ENCODE measurements around the gene SPACA5B. TPM values are rescaled to one million over a fixed set of nuclear protein-coding genes. Genes with fewer than 3 reads are reported as not detected.

The SPACA5B gene
- polyA plus RNA-seq, 2 of the 4 experiments (the other 2 are of a cell fraction) = not detected

DNA sequence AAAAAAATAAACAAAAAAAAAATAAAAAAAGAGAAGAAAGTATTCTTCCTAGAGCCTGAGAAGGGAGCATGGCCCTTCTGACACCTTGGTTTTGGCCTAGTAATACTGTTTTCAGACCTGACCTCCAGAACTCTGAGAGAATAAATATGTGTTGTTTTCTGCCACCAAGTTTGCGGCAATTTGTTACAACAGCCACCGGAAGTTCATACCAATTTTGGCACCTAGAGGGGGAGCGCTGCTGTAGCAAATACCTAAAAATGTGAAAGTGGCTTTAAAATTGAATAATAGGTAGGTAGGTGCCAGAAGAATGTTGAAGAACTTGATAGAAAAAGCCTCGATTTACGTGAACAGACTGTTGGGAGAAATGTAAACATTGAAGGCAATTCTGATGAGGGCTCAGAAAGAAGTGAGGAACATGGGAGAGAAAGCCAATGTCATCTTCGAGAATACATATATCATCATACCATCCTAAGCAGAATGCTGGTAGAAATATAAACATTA, 27.5 kb upstream of the SPACA5B start:
- ChIA-PET CTCF (no interaction called here), POLR2A (no interaction called here)
- WGBS (ENCODE audit: missing lambda C conversion rate) = 35% methylated on average over 6 of the region's 6 CpGs
- TF ChIP-seq MYC (IDR thresholded peaks at IDR 0.05; ENCODE audit: borderline replicate concordance, low read length) = no peak
- TF ChIP-seq SREBF2 (IDR thresholded peaks at IDR 0.05) = no peak
- TF ChIP-seq FOXS1 (CRISPR knock-in tag; IDR thresholded peaks at IDR 0.05) = no peak
- no peak for TF ChIP-seq CBX8 (IDR thresholded peaks at IDR 0.05)
- TF ChIP-seq MAZ (IDR thresholded peaks at IDR 0.05; ENCODE audit: borderline replicate concordance, low read depth, low read length) = no peak
- TF ChIP-seq ZFP36 (IDR thresholded peaks at IDR 0.05; ENCODE audit: borderline replicate concordance, partially characterized antibody) = no peak
- no peak for TF ChIP-seq MAFK (IDR thresholded peaks at IDR 0.05; ENCODE audit: partially characterized antibody)
- TF ChIP-seq RNF2 (IDR thresholded peaks at IDR 0.05; ENCODE audit: borderline replicate concordance, low read depth) = no peak
- TF ChIP-seq JUNB (IDR thresholded peaks at IDR 0.05) = no peak
- TF ChIP-seq, protein P1, sequence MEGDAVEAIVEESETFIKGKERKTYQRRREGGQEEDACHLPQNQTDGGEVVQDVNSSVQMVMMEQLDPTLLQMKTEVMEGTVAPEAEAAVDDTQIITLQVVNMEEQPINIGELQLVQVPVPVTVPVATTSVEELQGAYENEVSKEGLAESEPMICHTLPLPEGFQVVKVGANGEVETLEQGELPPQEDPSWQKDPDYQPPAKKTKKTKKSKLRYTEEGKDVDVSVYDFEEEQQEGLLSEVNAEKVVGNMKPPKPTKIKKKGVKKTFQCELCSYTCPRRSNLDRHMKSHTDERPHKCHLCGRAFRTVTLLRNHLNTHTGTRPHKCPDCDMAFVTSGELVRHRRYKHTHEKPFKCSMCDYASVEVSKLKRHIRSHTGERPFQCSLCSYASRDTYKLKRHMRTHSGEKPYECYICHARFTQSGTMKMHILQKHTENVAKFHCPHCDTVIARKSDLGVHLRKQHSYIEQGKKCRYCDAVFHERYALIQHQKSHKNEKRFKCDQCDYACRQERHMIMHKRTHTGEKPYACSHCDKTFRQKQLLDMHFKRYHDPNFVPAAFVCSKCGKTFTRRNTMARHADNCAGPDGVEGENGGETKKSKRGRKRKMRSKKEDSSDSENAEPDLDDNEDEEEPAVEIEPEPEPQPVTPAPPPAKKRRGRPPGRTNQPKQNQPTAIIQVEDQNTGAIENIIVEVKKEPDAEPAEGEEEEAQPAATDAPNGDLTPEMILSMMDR (IDR thresholded peaks at IDR 0.05) = no peak
- TF ChIP-seq PBX3 (IDR thresholded peaks at IDR 0.05) = no peak
- no peak for TF ChIP-seq EHMT2 (IDR thresholded peaks at IDR 0.05; ENCODE audit: low read depth)
- no peak for TF ChIP-seq NFE2L2 (conservative IDR thresholded peaks at IDR 0.05; ENCODE audit: low read length)
- TF ChIP-seq HES2 (IDR thresholded peaks at IDR 0.05) = no peak
- no peak for TF ChIP-seq EHF (CRISPR knock-in tag; IDR thresholded peaks at IDR 0.05)
- TF ChIP-seq JUN (IDR thresholded peaks at IDR 0.05) = no peak
- TF ChIP-seq NPAS2 (CRISPR knock-in tag; IDR thresholded peaks at IDR 0.05; ENCODE audit: borderline replicate concordance) = no peak
- TF ChIP-seq TP53 (CRISPR knock-in tag; IDR thresholded peaks at IDR 0.05) = no peak
- TF ChIP-seq MAX (IDR thresholded peaks at IDR 0.05) = no peak
- TF ChIP-seq EP300 (IDR thresholded peaks at IDR 0.05) = no peak
- Histone ChIP-seq H3K4me3 (no peak overlapping the region), H3K4me2 (no peak overlapping the region), H3K4me1 (no peaks in the 10 kb centered on the region), H3K9me3 (no peaks in the 10 kb centered on the region), H3K27ac (no peak overlapping the region)
- ATAC-seq (no peak), DNase-seq (ENCODE audit: low read depth in 1 of 2, low spot score in 1 of 2) (no peak), FAIRE-seq (no peak)

GRCh38 chrX:48107717-48108116, 22.7 kb upstream of the SPACA5B start:
- H3K4me1 ChIP-seq = no peaks in the 10 kb centered on the region
- ATAC-seq (no peak), FAIRE-seq (no peak), DNase-seq (ENCODE audit: low read depth in 1 of 2, low spot score in 1 of 2) (no peak)
- POLR2A ChIA-PET = no interaction called here
- CTCF ChIA-PET = no interaction called here
- H3K4me3 ChIP-seq = no peak overlapping the region
- WGBS (ENCODE audit: missing lambda C conversion rate) = 18% methylated on average over 6 of the region's 6 CpGs
- H3K9me3 ChIP-seq = no peaks in the 10 kb centered on the region
- H3K4me2 ChIP-seq = no peak overlapping the region
- TF ChIP-seq JUNB (IDR thresholded peaks at IDR 0.05) (no peak), HOXB5 (CRISPR knock-in tag; IDR thresholded peaks at IDR 0.05) (no peak), CHD2 (IDR thresholded peaks at IDR 0.05; ENCODE audit: low read length, partially characterized antibody) (no peak), NR3C1 (IDR thresholded peaks at IDR 0.05) (no peak), HEYL (CRISPR knock-in tag; IDR thresholded peaks at IDR 0.05) (no peak), FOXS1 (CRISPR knock-in tag; IDR thresholded peaks at IDR 0.05) (no peak), RARB (CRISPR knock-in tag; IDR thresholded peaks at IDR 0.05) (no peak), HES2 (IDR thresholded peaks at IDR 0.05) (no peak), MAX (IDR thresholded peaks at IDR 0.05) (no peak), ZNF302 (CRISPR knock-in tag; IDR thresholded peaks at IDR 0.05) (no peak), ZSCAN20 (CRISPR knock-in tag; IDR thresholded peaks at IDR 0.05) (no peak), RAD21 (conservative IDR thresholded peaks at IDR 0.05 in 1 of 2, IDR thresholded peaks at IDR 0.05 in 1 of 2) (no peak), ATOH8 (CRISPR knock-in tag; IDR thresholded peaks at IDR 0.05; ENCODE audit: low read depth) (no peak), PBX3 (IDR thresholded peaks at IDR 0.05) (no peak), TFCP2L1 (CRISPR knock-in tag; IDR thresholded peaks at IDR 0.05) (no peak), MAZ (IDR thresholded peaks at IDR 0.05; ENCODE audit: borderline replicate concordance, low read depth, low read length) (no peak), CBX2 (IDR thresholded peaks at IDR 0.05; ENCODE audit: borderline replicate concordance, low read depth) (no peak), HOXA7 (CRISPR knock-in tag; IDR thresholded peaks at IDR 0.05) (no peak), FOSB (CRISPR knock-in tag; IDR thresholded peaks at IDR 0.05) (no peak), ESRRA (IDR thresholded peaks at IDR 0.05; ENCODE audit: borderline replicate concordance, low read length) (no peak)
- no peak overlapping the region for H3K27ac ChIP-seq

Data from A549 (cell line).